Keratinocyte (primary cell): ENCODE data around the gene CDC42BPG.

Source experiments
- EZH2 ChIP-seq: IDR thresholded peaks from one replicate; pipeline ENCODE4 v1.6.1; 2012; ENCODE audit warnings: inconsistent platforms, mild to moderate bottlenecking, low read length, moderate library complexity
- TF ChIP-seq, protein P1 (sequence below), 3 experiments: IDR thresholded peaks in 1 of 3; conservative IDR thresholded peaks in 1 of 3; optimal IDR thresholded peaks in 1 of 3; 2 replicates in 2 of 3; 3 replicates in 1 of 3; pipeline versions ENCODE3 to v1.5.1; 2011; ENCODE audit warnings: low read length in 3 of 3, mild to moderate bottlenecking in 3 of 3, moderate library complexity in 2 of 3, control low read depth in 1 of 3, inconsistent platforms in 1 of 3; ENCODE audit not compliant: insufficient read depth in 2 of 3; ENCODE audit errors: extremely low read depth in 1 of 3

DNA sequence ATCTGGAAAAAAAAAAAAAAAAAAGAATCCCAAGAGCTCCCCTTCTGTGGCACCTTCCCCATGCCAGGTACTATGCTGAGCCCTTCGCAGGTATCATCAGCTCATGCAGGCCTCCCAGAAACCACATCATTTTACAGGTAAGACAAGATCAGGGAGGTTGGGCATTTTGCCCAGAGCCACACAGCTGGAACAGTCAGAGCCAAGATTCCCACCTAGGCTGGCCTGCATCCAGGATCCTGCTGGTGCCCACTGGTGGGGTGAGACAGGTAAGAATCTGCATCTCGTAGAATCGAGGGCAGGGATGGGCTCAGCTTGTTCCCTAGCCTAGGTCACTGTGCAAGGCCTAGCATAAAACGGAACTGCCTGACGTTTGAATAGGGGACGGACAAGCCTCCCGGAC is 18.4 kb downstream of the CDC42BPG start:
- TF ChIP-seq EZH2: no peak
- TF ChIP-seq, protein P1, sequence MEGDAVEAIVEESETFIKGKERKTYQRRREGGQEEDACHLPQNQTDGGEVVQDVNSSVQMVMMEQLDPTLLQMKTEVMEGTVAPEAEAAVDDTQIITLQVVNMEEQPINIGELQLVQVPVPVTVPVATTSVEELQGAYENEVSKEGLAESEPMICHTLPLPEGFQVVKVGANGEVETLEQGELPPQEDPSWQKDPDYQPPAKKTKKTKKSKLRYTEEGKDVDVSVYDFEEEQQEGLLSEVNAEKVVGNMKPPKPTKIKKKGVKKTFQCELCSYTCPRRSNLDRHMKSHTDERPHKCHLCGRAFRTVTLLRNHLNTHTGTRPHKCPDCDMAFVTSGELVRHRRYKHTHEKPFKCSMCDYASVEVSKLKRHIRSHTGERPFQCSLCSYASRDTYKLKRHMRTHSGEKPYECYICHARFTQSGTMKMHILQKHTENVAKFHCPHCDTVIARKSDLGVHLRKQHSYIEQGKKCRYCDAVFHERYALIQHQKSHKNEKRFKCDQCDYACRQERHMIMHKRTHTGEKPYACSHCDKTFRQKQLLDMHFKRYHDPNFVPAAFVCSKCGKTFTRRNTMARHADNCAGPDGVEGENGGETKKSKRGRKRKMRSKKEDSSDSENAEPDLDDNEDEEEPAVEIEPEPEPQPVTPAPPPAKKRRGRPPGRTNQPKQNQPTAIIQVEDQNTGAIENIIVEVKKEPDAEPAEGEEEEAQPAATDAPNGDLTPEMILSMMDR (optimal IDR thresholded peaks at IDR 0.05 in 1 of 3, IDR thresholded peaks at IDR 0.05 in 1 of 3, conservative IDR thresholded peaks at IDR 0.05 in 1 of 3; ENCODE audit: extremely low read depth in 1 of 3, insufficient read depth in 2 of 3, low read length in 3 of 3): no peak
